MM.1S (cell line): ENCODE results near the gene IRF3.

Experiments used
- CTCF ChIP-seq: fragments of 300-600 bp; sonication (generic); IDR thresholded peaks from 2 replicates; pipeline ENCODE4 v1.5.1; 2016; ENCODE audit warnings: antibody characterized with exemption, low read length, mixed read lengths
- EZH2 ChIP-seq: fragments of 300-600 bp; sonication (generic); optimal IDR thresholded peaks from 2 replicates; pipeline ENCODE3; 2017; ENCODE audit warnings: low read depth, mild to moderate bottlenecking, antibody characterized with exemption, low read length, mixed read lengths
- EZH2phosphoT487 ChIP-seq: fragments of 300-600 bp; sonication (generic); IDR thresholded peaks from 2 replicates; pipeline ENCODE4 v1.6.1; 2018; ENCODE audit warnings: antibody characterized with exemption, low read length

GRCh38 chr19:49631014-49631588, 34.6 kb downstream of the IRF3 start:
- no peak for TF ChIP-seq EZH2
- TF ChIP-seq CTCF, result no peak
- no peak for TF ChIP-seq EZH2phosphoT487
